Gastroesophageal sphincter (tissue), 3 donors: Measurements from ENCODE around the gene ADAMTS2.

Experiments used
- CTCF ChIP-seq, 4 experiments: fragments of 200-600 bp in 2 of 4; fragments of 450-650 bp in 2 of 4; sonication (generic) in 1 of 4; IDR thresholded peaks; one replicate each; pipeline ENCODE4 v1.5.1; 2017 to 2019; ENCODE audit warnings: antibody characterized with exemption in 4 of 4, mild to moderate bottlenecking in 2 of 4, moderate library complexity in 2 of 4
- EP300 ChIP-seq: sonication (generic); formaldehyde crosslinking; IDR thresholded peaks from one replicate; pipeline ENCODE4 v1.6.1; 2017; ENCODE audit warnings: antibody characterized with exemption, mild to moderate bottlenecking
- POLR2A ChIP-seq, 2 donors: fragments of 450-650 bp; IDR thresholded peaks; one replicate each; pipeline ENCODE4 v1.6.1; 2017; ENCODE audit warnings: antibody characterized with exemption in 2 of 2, mild to moderate bottlenecking in 2 of 2, moderate library complexity in 1 of 2

- TF ChIP-seq CTCF (IDR thresholded peaks at IDR 0.05): no peak
- no peak for TF ChIP-seq EP300
- no peak for TF ChIP-seq POLR2A (IDR thresholded peaks at IDR 0.05)
These were observed 209.6 kb downstream of the ADAMTS2 start for GRCh38 chr5:179135441-179136215.
